Kidney (tissue), 14 donors: ENCODE data around the gene ST6GAL1. TPM values are rescaled to one million over a fixed set of nuclear protein-coding genes. Genes with fewer than 3 reads are reported as not detected.
A peak's percentile ranks its signal among the peaks of the same experiment; 100 is the strongest.

ENCODE experiments used
- DNase-seq, 5 donors: peaks; one replicate each; pipeline ENCODE4 v3.0.0-alpha.2; 2013 to 2020
- FAIRE-seq: peaks from 2 replicates; lab custom pipeline; 2012; peaks lifted over from hg19 to GRCh38; lab: Jason Lieb, UNC
- H3K27ac ChIP-seq, 2 donors: one replicate each; pipeline ENCODE4 v1.7.0; 2013; ENCODE audit warnings: low read depth in 2 of 2, low read length in 2 of 2, inconsistent platforms in 1 of 2
- H3K27me3 ChIP-seq: one replicate; pipeline ENCODE4 v1.7.1; 2013; ENCODE audit warnings: low read length, inconsistent platforms; ENCODE audit not compliant: control insufficient read depth, insufficient read depth
- H3K36me3 ChIP-seq, 3 donors: one replicate each; pipeline versions ENCODE4 v1.7.0 to v1.7.1; 2013; ENCODE audit warnings: low read length in 3 of 3, control low read depth in 1 of 3, inconsistent platforms in 1 of 3; ENCODE audit not compliant: insufficient read depth in 3 of 3, control insufficient read depth in 2 of 3
- H3K4me1 ChIP-seq, 3 donors: one replicate each; pipeline versions ENCODE4 v1.7.0 to v1.7.1; 2013; ENCODE audit warnings: low read length in 3 of 3, inconsistent platforms in 1 of 3, low read depth in 1 of 3; ENCODE audit not compliant: control insufficient read depth in 2 of 3, insufficient read depth in 2 of 3
- H3K4me3 ChIP-seq, 3 donors: one replicate each; pipeline versions ENCODE4 v1.7.0 to v1.8.1; 2013; ENCODE audit warnings: low read length in 3 of 3, control low read depth in 1 of 3, inconsistent platforms in 1 of 3
- H3K9ac ChIP-seq, 3 donors: one replicate each; pipeline versions ENCODE4 v1.7.0 to v1.7.1; 2013; ENCODE audit warnings: low read length in 3 of 3, control low read depth in 1 of 3, inconsistent platforms in 1 of 3
- H3K9me3 ChIP-seq, 3 donors: one replicate each; pipeline versions ENCODE4 v1.7.0 to v1.7.1; 2013; ENCODE audit warnings: low read length in 3 of 3, control low read depth in 1 of 3, inconsistent platforms in 1 of 3; ENCODE audit not compliant: control insufficient read depth in 2 of 3, insufficient read depth in 1 of 3
- CTCF ChIP-seq: IDR thresholded peaks from 3 replicates; pipeline ENCODE4 v1.5.1; 2012; ENCODE audit warnings: mild to moderate bottlenecking, moderate library complexity, borderline replicate concordance; ENCODE audit not compliant: insufficient read depth; ENCODE audit errors: extremely low read depth
- intact Hi-C: fragments of 100-400 bp; cut with DNase I; formaldehyde crosslinking; loops from one replicate; pipeline ENCODE4 v1.11.1; 2022
- polyA plus RNA-seq: library from polyadenylated mRNA; stranded (reverse); fragments of 350-450 nt; fragmentation: Illumina TruSeq; extraction: RNeasy Lipid Tissue Mini Kit (QIAGEN cat#74804); gene quantifications from one replicate; pipeline ENCODE4 v1.2.3, GENCODE V29; 2014; ENCODE audit warnings: low read depth, low replicate concordance; ENCODE audit not compliant: insufficient read depth
- total RNA-seq: library from RNA; stranded (reverse); fragmentation: NEBNext Ultra II Directional; extraction: Animal tissue kit (Norgen Biotek cat#: 25700); gene quantifications from one replicate; pipeline ENCODE4 v1.2.1, GENCODE V29; 2021
- donor health status: control.
- donor health status: control.
- donor health status: control.
- donor health status: control.
- donor health status: control.
- donor health status: DM: yes; HTN: yes; CAD: no.
- donor health status: Normal renal cell carcinoma (clear cell type).

Gene ST6GAL1
- total and polyA plus RNA-seq, 2 donors from 2014 or later = 62.6 to 236 TPM

GRCh38 chr3:186929685-186930084 lies 641 bp upstream of the ST6GAL1 start:
- no peaks in the 10 kb centered on the region for H3K36me3 ChIP-seq
- H3K4me3 ChIP-seq = peak overlapping the region; percentile 46 to 76 (median 71)
- intact Hi-C loops = no loop called here
- H3K27ac ChIP-seq = peak overlapping the region; percentile 73
- peak overlapping the region in 2 of 3 donors; percentile 36 to 72 for H3K9ac ChIP-seq
- H3K9me3 ChIP-seq = no peaks in the 10 kb centered on the region
- peaks cover 3 to 18% (median 9%) of the 10 kb centered on the region in 3 donors for H3K4me1 ChIP-seq
- TF ChIP-seq CTCF = no peak
- no peaks in the 10 kb centered on the region for H3K27me3 ChIP-seq
- no peak for FAIRE-seq
- peak in 1 of 5 donors; percentile 57 for DNase-seq

GRCh38 chr3:186930641-186931531 lies 560 bp downstream of the ST6GAL1 start:
- Histone ChIP-seq H3K27me3 (no peaks in the 10 kb centered on the region), H3K36me3 (no peaks in the 10 kb centered on the region), H3K4me3 (peak overlapping the region; percentile 46 to 76 (median 71)), H3K9me3 (no peaks in the 10 kb centered on the region), H3K27ac (peak overlapping the region; percentile 73), H3K9ac (peak overlapping the region; percentile 54 to 72 (median 71)), H3K4me1 (peaks cover 3 to 18% (median 9%) of the 10 kb centered on the region in 3 donors)
- FAIRE-seq (no peak), DNase-seq (peak; percentile 80 to 91 (median 88))
- intact Hi-C loops = no loop called here
- TF ChIP-seq CTCF = no peak

GRCh38 chr3:186931532-186932280 lies 1.4 kb downstream of the ST6GAL1 start:
- H3K9ac ChIP-seq = peak overlapping the region; percentile 28 to 72 (median 54)
- H3K36me3 ChIP-seq = no peaks in the 10 kb centered on the region
- intact Hi-C loops = no loop called here
- FAIRE-seq = no peak
- peak; percentile 80 to 92 (median 87) for DNase-seq
- no peaks in the 10 kb centered on the region for H3K27me3 ChIP-seq
- TF ChIP-seq CTCF = no peak
- H3K4me3 ChIP-seq = peak overlapping the region; percentile 52 to 76 (median 71)
- H3K9me3 ChIP-seq = no peaks in the 10 kb centered on the region
- H3K4me1 ChIP-seq = peaks cover 3 to 18% (median 9%) of the 10 kb centered on the region in 3 donors
- H3K27ac ChIP-seq = peak overlapping the region; percentile 73
